Right forelimb (tissue), 1 donor: ENCODE results near the gene HOXB9.

Experiments used
- DNase-seq: peaks from one replicate; pipeline ENCODE4 v3.0.0-alpha.2; 2018

The HOXB9 gene

GRCh38 chr17:48626245-48627117, at the start of gene HOXB9:
TSS of gene HOXB9 (minus strand) at chr17:48626358. CDS start at chr17:48626269, 89 bp downstream.
- DNase-seq, result no peak

DNA sequence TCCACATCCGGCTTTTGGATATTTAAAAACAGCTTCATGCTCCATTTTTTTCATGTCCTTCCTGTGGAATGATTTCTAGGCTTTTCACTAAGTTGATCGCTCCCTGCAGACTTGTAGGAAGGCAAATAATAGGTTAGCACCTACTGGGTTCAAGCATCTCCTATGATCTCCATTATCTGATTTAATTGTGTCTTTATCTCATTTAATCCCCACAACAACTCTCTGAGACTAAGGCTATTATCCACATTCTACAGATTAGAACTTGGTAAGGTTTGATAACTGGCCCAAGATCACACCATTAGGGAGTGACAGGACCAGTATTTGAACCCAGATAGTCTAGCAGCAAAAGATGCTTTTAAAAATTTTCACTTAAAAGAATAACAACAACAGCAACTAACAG, 46.2 kb upstream of the HOXB9 start:
- DNase-seq, result no peak

DNA sequence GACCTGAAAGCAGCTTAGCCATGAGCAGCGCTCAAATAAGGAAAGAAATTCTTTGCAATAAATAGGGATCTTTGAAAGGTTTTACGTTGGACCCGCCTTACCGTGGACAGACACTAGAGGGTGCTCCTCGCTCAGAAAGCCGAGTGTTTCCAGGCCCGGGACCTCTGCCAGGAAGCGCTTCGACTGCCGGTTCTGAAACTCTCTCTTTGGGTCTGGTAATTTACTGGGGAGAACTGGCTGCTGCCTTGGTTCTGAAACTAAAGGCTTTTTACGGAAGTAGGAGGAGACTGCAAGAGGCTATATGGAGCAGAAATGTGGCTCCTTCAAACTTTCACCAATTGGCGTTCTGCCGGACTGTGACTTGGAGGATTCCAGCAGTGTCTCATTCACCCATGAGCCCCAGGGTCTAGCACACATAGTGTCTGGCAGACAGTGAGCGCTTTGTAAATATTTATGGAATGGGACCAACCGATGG, 45.6 kb upstream of the HOXB9 start:
- peak; percentile 85 for DNase-seq

DNA sequence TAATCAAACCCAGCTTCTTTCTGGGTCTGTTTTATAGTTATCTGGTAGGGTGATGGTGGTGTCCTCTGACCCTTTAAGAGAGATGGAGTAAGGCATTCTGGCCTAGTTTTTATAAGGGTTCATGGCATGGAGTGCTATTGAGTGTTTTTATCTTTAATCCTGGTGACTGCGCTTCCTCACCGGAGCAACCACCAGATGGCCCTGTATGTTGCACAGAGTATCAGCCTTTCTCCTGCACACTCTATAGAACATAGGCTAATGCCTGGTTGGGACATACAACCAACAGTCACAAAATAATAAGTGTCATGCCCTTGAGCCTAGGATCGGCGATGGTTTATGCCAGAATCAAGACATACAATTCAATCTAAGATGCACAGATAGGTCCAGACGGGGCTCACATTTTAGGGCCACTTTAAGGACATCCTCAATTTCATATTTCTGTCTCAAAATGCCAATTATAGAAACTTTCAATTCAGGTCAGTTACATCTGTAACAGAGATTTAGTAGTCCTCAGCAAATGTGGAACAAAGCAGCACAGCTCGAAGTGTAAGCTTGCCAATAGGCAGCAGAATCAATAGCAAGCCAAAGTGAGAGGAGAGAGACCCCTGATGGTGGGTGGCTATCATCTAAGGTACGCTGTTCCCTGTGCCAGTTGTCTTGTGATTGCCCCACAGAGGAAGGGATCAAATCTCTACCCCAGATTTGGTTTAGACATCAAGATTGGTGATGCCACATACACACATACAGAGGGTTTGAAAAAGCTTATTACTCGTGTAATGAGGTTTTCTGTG, 37.2 kb upstream of the HOXB9 start:
- no peak for DNase-seq

DNA sequence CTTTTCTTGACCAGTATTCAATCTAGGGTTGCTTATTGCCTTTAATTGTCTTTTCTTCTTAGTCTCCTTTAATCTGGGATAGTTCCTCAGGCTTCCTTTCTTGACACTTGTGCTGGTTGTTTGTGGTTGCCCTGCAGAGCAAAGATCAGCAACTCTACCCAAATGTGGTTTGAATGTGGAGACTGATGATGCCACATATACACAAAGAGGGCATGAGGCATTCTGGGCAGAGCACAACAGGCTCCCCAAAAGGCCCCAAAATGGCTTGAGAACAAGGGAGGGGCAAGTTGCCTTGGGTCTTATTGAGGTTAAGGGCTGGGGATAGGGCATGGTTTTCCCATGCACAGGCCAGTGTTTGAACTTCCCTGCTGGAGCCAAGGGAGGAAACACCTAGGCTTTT, 29.8 kb upstream of the HOXB9 start:
- no peak for DNase-seq

- DNase-seq, result no peak
These were observed 23.6 kb upstream of the HOXB9 start for GRCh38 chr17:48649741-48650140.

GRCh38 chr17:48647963-48648245, 21.7 kb upstream of the HOXB9 start:
- DNase-seq, result no peak

GRCh38 chr17:48647103-48647962, 21.2 kb upstream of the HOXB9 start:
- DNase-seq, result no peak

GRCh38 chr17:48646183-48647102, 20.3 kb upstream of the HOXB9 start:
- no peak for DNase-seq

- no peak for DNase-seq
These were observed 19.6 kb upstream of the HOXB9 start for GRCh38 chr17:48645639-48646182.

GRCh38 chr17:48644910-48645557, 18.9 kb upstream of the HOXB9 start:
- no peak for DNase-seq

- DNase-seq, result no peak
These were observed 18.0 kb upstream of the HOXB9 start for GRCh38 chr17:48644159-48644558.

DNA sequence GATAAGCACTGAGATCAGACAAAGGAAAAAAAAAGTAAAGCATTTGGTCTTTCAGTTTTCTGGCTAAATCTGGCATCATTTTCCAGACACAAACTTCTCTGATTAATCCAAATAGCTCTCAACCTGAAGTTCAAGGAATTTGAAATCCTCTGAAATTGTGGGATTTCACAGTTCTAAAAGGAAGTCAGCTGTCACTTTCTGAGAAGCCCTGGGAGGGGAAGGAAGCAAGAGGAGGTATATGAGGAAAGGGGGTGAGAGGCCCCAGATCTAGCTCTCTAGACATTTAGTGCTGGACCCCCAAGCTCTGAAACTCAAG, 17.5 kb upstream of the HOXB9 start:
- no peak for DNase-seq

- DNase-seq, result no peak
These were observed 16.9 kb upstream of the HOXB9 start for GRCh38 chr17:48642843-48643696.

GRCh38 chr17:48642059-48642842, 16.1 kb upstream of the HOXB9 start:
- no peak for DNase-seq

GRCh38 chr17:48641541-48642058, 15.4 kb upstream of the HOXB9 start:
- DNase-seq, result no peak

GRCh38 chr17:48640858-48641180, 14.7 kb upstream of the HOXB9 start:
- DNase-seq, result no peak

DNA sequence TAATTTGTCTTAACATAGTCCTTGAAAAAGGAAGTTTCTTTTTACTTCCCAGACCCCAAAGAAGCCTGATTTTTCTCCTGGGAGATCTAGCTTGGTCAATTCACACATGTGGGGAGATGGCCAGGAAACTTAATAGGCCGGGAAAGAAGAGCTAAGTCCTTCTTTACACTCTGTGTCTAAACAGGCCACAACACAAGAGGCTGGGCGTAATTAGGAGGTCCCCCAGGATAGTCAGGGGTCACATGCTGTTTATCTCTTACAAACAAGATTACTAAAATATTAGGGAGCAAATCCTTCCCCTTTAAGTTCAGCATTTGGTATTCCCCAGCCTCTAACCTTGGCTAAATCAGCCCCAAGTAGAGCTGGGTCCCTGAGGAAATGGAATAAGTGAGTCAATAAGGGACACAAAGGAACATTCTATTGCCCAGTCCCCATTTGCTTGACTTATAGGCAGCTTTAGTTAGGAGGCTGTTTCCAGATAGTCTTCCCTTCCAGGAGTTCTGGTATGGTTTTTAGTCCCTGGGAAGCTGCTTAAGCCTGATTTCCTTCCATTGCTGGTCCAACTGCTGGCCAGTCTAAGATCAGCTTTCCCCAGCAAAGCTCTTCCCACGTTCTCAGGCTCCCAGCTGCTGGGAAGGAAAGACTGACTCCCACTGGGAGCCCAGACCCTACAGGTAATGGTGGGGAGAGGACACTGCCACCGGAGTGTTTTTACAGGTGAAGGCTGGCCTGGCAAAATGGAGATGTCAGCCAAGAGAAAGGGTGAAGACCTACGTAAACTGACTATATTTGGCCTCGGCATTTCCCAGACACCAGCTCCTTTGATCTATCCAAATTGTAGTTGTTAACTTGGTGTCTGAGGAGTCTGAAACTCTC, 14.1 kb upstream of the HOXB9 start:
- DNase-seq, result no peak
